SK-N-MC (cell line): Measurements from ENCODE around the gene LPAR3.

ENCODE experiments used
- EZH2 ChIP-seq: fragments of 200-600 bp; sonication (generic); IDR thresholded peaks from one replicate; pipeline ENCODE4 v1.6.1; 2017; ENCODE audit warnings: antibody characterized with exemption
- POLR2AphosphoS5 ChIP-seq: IDR thresholded peaks from 2 replicates; pipeline ENCODE4 v1.6.1; 2012; ENCODE audit warnings: mild to moderate bottlenecking, low read depth, low read length, borderline replicate concordance

DNA sequence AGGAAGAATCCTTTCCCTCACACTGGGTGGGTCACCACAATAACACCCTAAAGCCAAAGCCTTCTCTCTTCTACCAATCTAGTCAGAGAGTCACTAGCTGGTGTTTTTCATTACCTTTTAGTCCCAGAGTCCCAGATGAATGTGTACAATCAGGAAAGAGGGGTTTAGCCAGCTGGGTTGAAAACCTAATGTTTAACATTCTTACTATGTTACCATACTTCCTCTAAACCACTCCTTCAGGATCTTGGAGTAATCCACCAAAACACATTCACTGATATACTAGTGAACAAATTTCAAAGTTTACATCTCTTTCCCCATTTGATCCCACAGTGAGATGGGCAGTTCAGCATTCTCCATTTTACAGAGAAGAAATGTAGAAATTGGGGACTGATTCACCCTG is 9.7 kb downstream of the LPAR3 start:
- TF ChIP-seq EZH2 = no peak
- TF ChIP-seq POLR2AphosphoS5 = no peak
